ENCODE measurements around the gene PYCARD. TPM values are rescaled to one million over a fixed set of nuclear protein-coding genes. Genes with fewer than 3 reads are reported as not detected.

Gene PYCARD
- total and polyA plus RNA-seq, 10 of the 15 experiments (the other 5 are each of a cell fraction or from before 2014, with no cell fraction given) = 5.1 to 106 (median 45.9) TPM

- TF ChIP-seq RBBP5 (conservative IDR thresholded peaks at IDR 0.05) (no peak), ZSCAN29 (IDR thresholded peaks at IDR 0.05) (no peak), RELB (IDR thresholded peaks at IDR 0.05; ENCODE audit: low read depth) (peak; percentile 64), JUNB (IDR thresholded peaks at IDR 0.05) (no peak), NFIC (IDR thresholded peaks at IDR 0.05; ENCODE audit: low read depth, low read length) (peak; percentile 44; the same call in 1 of the 2 replicates), ZNF622 (IDR thresholded peaks at IDR 0.05) (no peak), ZNF24 (IDR thresholded peaks at IDR 0.05) (peak; percentile 89), ZNF384 (IDR thresholded peaks at IDR 0.05; ENCODE audit: borderline replicate concordance, low read depth, low read length) (no peak), DPF2 (IDR thresholded peaks at IDR 0.05) (peak; percentile 66), CREM (IDR thresholded peaks at IDR 0.05; ENCODE audit: low read depth) (0 out of 2 replicates have a peak, but pooled peaks have one; percentile 23), RB1 (IDR thresholded peaks at IDR 0.05; ENCODE audit: borderline replicate concordance) (no peak), IKZF1 (conservative IDR thresholded peaks at IDR 0.05) (peak; percentile 77), SMAD5 (IDR thresholded peaks at IDR 0.05; ENCODE audit: low read depth) (no peak), TCF3 (IDR thresholded peaks at IDR 0.05; ENCODE audit: borderline replicate concordance, insufficient read depth, low read depth, low read length) (no peak), BHLHE40 (IDR thresholded peaks at IDR 0.05; ENCODE audit: borderline replicate concordance in 1 of 2, low read depth in 2 of 2, low read length in 1 of 2) (no peak), IKZF2 (IDR thresholded peaks at IDR 0.05) (peak; percentile 91 to 92)
Observed at GRCh38 chr16:31243734-31244670, 41.4 kb upstream of the PYCARD start (continued).
